Adrenal gland (tissue), 5 donors: Measurements from ENCODE around the gene HMCN2.

ENCODE experiments used
- POLR2A ChIP-seq, 2 donors: fragments of 450-650 bp; IDR thresholded peaks; one replicate each; pipeline ENCODE4 v1.6.1; 2017; ENCODE audit warnings: antibody characterized with exemption in 2 of 2, mild to moderate bottlenecking in 2 of 2, moderate library complexity in 1 of 2
- TF ChIP-seq, protein P1 (sequence below), 6 experiments: fragments of 450-650 bp in 4 of 6; fragments of 200-600 bp in 2 of 6; sonication (generic) in 1 of 6; IDR thresholded peaks; 1 replicate in 5 of 6; 2 replicates in 1 of 6; pipeline versions ENCODE4 v1.5.1 to v1.8.0; 2016 to 2021; ENCODE audit warnings: antibody characterized with exemption in 6 of 6, mild to moderate bottlenecking in 2 of 6, moderate library complexity in 1 of 6
- donor health status: DM: no; HTN: no; CAD: no.

DNA sequence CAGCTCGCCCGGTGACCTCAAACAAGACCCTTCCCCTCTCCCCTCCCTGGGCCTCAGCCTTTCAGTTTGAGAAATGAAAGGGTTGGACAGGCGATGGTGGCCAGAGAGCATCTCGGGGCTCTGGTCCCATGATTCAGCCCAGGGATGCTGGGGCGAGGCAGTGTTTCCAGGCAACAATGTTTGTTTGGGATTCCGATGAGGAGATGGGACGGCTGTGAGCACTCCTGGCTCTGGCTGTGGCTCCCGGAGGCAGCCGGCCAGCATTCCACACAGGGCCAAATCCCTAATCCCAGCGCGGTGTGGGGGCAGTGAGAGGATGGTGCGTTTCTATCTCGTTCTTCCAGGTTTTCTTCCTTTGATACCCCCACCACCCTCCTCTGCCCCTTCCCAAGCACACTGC, 66.0 kb downstream of the HMCN2 start:
- TF ChIP-seq, protein P1, sequence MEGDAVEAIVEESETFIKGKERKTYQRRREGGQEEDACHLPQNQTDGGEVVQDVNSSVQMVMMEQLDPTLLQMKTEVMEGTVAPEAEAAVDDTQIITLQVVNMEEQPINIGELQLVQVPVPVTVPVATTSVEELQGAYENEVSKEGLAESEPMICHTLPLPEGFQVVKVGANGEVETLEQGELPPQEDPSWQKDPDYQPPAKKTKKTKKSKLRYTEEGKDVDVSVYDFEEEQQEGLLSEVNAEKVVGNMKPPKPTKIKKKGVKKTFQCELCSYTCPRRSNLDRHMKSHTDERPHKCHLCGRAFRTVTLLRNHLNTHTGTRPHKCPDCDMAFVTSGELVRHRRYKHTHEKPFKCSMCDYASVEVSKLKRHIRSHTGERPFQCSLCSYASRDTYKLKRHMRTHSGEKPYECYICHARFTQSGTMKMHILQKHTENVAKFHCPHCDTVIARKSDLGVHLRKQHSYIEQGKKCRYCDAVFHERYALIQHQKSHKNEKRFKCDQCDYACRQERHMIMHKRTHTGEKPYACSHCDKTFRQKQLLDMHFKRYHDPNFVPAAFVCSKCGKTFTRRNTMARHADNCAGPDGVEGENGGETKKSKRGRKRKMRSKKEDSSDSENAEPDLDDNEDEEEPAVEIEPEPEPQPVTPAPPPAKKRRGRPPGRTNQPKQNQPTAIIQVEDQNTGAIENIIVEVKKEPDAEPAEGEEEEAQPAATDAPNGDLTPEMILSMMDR (IDR thresholded peaks at IDR 0.05), result no peak
- TF ChIP-seq POLR2A (IDR thresholded peaks at IDR 0.05), result no peak
